Posterior vena cava (tissue), 2 donors: ENCODE data around the gene MPHOSPH9. TPM values are rescaled to one million over a fixed set of nuclear protein-coding genes. Genes with fewer than 3 reads are reported as not detected.
"Not testable (repeated sequence)": the region's sequence is repeated elsewhere in the genome, so short reads cannot be mapped to it uniquely, and the experiment has no call there.

Experiments
- DNase-seq: peaks from one replicate; pipeline ENCODE4 v3.0.0-alpha.2; 2020; ENCODE audit warnings: low spot score
- intact Hi-C, 2 donors: fragments of 100-400 bp; cut with DNase I; formaldehyde crosslinking; loops; one replicate each; pipeline versions ENCODE4 v1.14.1 to v1.14.2; 2022 to 2023
- total RNA-seq, 2 donors: library from RNA; stranded (reverse); fragmentation: NEBNext Ultra II Directional; extraction: Animal tissue kit (Norgen Biotek cat#: 25700); gene quantifications; one replicate each; pipeline ENCODE4 v1.2.1, GENCODE V29; 2021
- donor health status: DM: yes; HTN: yes; CAD: no.
- donor health status: DM: yes; HTN: yes; CAD: no.

MPHOSPH9 gene
- total RNA-seq, 2 donors from 2014 or later: 12.6 to 18.7 TPM

- DNase-seq: peak; percentile 74
- intact Hi-C loops: loop anchor here (5.0 to 10.0 kb wide), 2 partner anchors 191 to 379 kb away; no protein-coding TSS in a partner anchor
Measured at GRCh38 chr12:123233505-123234308, 766 bp upstream of the MPHOSPH9 start.

GRCh38 chr12:123232472-123232806 is 502 bp downstream of the MPHOSPH9 start:
- intact Hi-C loops: loop anchor here (5.0 to 10.0 kb wide), 2 partner anchors 190 to 378 kb away; no protein-coding TSS in a partner anchor
- no peak for DNase-seq

GRCh38 chr12:123231931-123232330 is 1.0 kb downstream of the MPHOSPH9 start:
- no peak for DNase-seq
- intact Hi-C loops: loop anchor here (5.0 to 10.0 kb wide), 2 partner anchors 190 to 377 kb away; no protein-coding TSS in a partner anchor

GRCh38 chr12:123229051-123229450 is 3.9 kb downstream of the MPHOSPH9 start:
- intact Hi-C loops: loop anchor here in 1 of 2 donors (10.0 kb wide), 1 partner anchor 84 kb away; no protein-coding TSS in a partner anchor
- no peak for DNase-seq

- DNase-seq: no peak
- intact Hi-C loops: loop anchor here in 1 of 2 donors (10.0 kb wide), 1 partner anchor 83 kb away; no protein-coding TSS in a partner anchor
Measured at GRCh38 chr12:123227581-123228258, 5.2 kb downstream of the MPHOSPH9 start.

- DNase-seq: no peak
- intact Hi-C loops: loop anchor here in 1 of 2 donors (10.0 kb wide), 1 partner anchor 81 kb away; no protein-coding TSS in a partner anchor
Measured at GRCh38 chr12:123225443-123225842, 7.5 kb downstream of the MPHOSPH9 start.

GRCh38 chr12:123223241-123223668 is 9.7 kb downstream of the MPHOSPH9 start:
- no peak for DNase-seq
- intact Hi-C loops: loop anchor here in 1 of 2 donors (10.0 kb wide), 1 partner anchor 78 kb away; no protein-coding TSS in a partner anchor

GRCh38 chr12:123207815-123208214 is 25.1 kb downstream of the MPHOSPH9 start:
- DNase-seq: not testable (repeated sequence)
- intact Hi-C loops: loop anchor here in 1 of 2 donors (1.0 kb wide), 1 partner anchor 44 kb away; no protein-coding TSS in a partner anchor

GRCh38 chr12:123206794-123207193 is 26.1 kb downstream of the MPHOSPH9 start:
- DNase-seq: not testable (repeated sequence)
- intact Hi-C loops: loop anchor here in 1 of 2 donors (1.0 kb wide), 1 partner anchor 42 kb away; no protein-coding TSS in a partner anchor

- intact Hi-C loops: no loop called here
- no peak for DNase-seq
Measured at GRCh38 chr12:123200414-123200813, 32.5 kb downstream of the MPHOSPH9 start.

GRCh38 chr12:123199936-123200335 is 33.0 kb downstream of the MPHOSPH9 start:
- intact Hi-C loops: no loop called here
- DNase-seq: no peak

- no peak for DNase-seq
- intact Hi-C loops: no loop called here
Measured at GRCh38 chr12:123187637-123188036, 45.3 kb downstream of the MPHOSPH9 start.

GRCh38 chr12:123180171-123180570 is 52.8 kb downstream of the MPHOSPH9 start:
- intact Hi-C loops: no loop called here
- DNase-seq: no peak

GRCh38 chr12:123171967-123172366 is 61.0 kb downstream of the MPHOSPH9 start:
- no peak for DNase-seq
- intact Hi-C loops: no loop called here

- DNase-seq: no peak
Measured at GRCh38 chr12:123167329-123167728, 65.6 kb downstream of the MPHOSPH9 start.

GRCh38 chr12:123165537-123165936 is 67.4 kb downstream of the MPHOSPH9 start:
- DNase-seq: no peak
- intact Hi-C loops: no loop called here

More at GRCh38 chr12:123167329-123167728, 65.6 kb downstream of the MPHOSPH9 start:
- intact Hi-C loops: no loop called here

GRCh38 chr12:123164710-123165261 is 68.2 kb downstream of the MPHOSPH9 start:
- intact Hi-C loops: loop anchor here in 1 of 2 donors (1.0 kb wide), 1 partner anchor 43 kb away; no protein-coding TSS in a partner anchor
- DNase-seq: no peak

GRCh38 chr12:123164222-123164621 is 68.7 kb downstream of the MPHOSPH9 start:
- no peak for DNase-seq
- intact Hi-C loops: loop anchor here in 1 of 2 donors (1.0 kb wide), 1 partner anchor 43 kb away; no protein-coding TSS in a partner anchor

GRCh38 chr12:123163227-123163626 is 69.7 kb downstream of the MPHOSPH9 start:
- no peak for DNase-seq
- intact Hi-C loops: no loop called here
